ENCODE results near the gene ZNF580.

Gene ZNF580

GRCh38 chr19:55691561-55692481, 51.0 kb downstream of the ZNF580 start:
- H3K27ac ChIP-seq (ENCODE audit: low read depth in 2 of 2, low read length in 2 of 2): no peak overlapping the region
- peaks cover 55 to 67% of the 10 kb centered on the region in 2 donors for H3K36me3 ChIP-seq (ENCODE audit: control insufficient read depth in 2 of 2, insufficient read depth in 2 of 2, low read length in 2 of 2)
- no peaks in the 10 kb centered on the region for H3K9me3 ChIP-seq (ENCODE audit: control insufficient read depth in 2 of 2, low read length in 2 of 2)
- peaks cover 27 to 29% of the 10 kb centered on the region in 2 donors for H3K4me1 ChIP-seq (ENCODE audit: control insufficient read depth in 2 of 2, insufficient read depth in 2 of 2, low read length in 2 of 2)
- H3K9ac ChIP-seq (ENCODE audit: low read depth in 1 of 2, low read length in 2 of 2): no peak overlapping the region
- no peaks in the 10 kb centered on the region for H3K27me3 ChIP-seq (ENCODE audit: control insufficient read depth in 2 of 2, insufficient read depth in 2 of 2, low read length in 2 of 2)
- H3K4me3 ChIP-seq (ENCODE audit: low read length in 2 of 2): no peak overlapping the region

GRCh38 chr19:55692681-55693081, 51.9 kb downstream of the ZNF580 start:
- Histone ChIP-seq H3K9me3 (ENCODE audit: control insufficient read depth in 2 of 2, low read length in 2 of 2) (no peaks in the 10 kb centered on the region), H3K27ac (ENCODE audit: low read depth in 2 of 2, low read length in 2 of 2) (no peak overlapping the region), H3K4me1 (ENCODE audit: control insufficient read depth in 2 of 2, insufficient read depth in 2 of 2, low read length in 2 of 2) (peaks cover 18 to 20% of the 10 kb centered on the region in 2 donors), H3K36me3 (ENCODE audit: control insufficient read depth in 2 of 2, insufficient read depth in 2 of 2, low read length in 2 of 2) (peaks cover 61 to 72% of the 10 kb centered on the region in 2 donors), H3K27me3 (ENCODE audit: control insufficient read depth in 2 of 2, insufficient read depth in 2 of 2, low read length in 2 of 2) (no peaks in the 10 kb centered on the region), H3K4me3 (ENCODE audit: low read length in 2 of 2) (no peak overlapping the region), H3K9ac (ENCODE audit: low read depth in 1 of 2, low read length in 2 of 2) (no peak overlapping the region)
